SK-N-SH (cell line): ENCODE measurements around the gene FAIM2. TPM values are rescaled to one million over a fixed set of nuclear protein-coding genes. Genes with fewer than 3 reads are reported as not detected.

Experiments
- CTCF ChIA-PET: fragments of 300-600, 350-600 bp; formaldehyde crosslinking; extraction: SDS; loops from one replicate; lab custom pipeline; 2021; lab: Yijun Ruan, JAX
- POLR2A ChIA-PET: fragments of 350-600 bp; sonication (Branson Sonifier 250); formaldehyde crosslinking; extraction: SDS; loops from one replicate; lab custom pipeline; 2020; ENCODE audit warnings: antibody characterized with exemption, inconsistent platforms; lab: Yijun Ruan, JAX
- DNase-seq: peaks from one replicate; pipeline ENCODE4 v3.0.0; 2012
- H2AFZ ChIP-seq: fragments of 200-600 bp; sonication (generic); 2 replicates; pipeline ENCODE4 v1.8.1; 2016; ENCODE audit warnings: antibody characterized with exemption, mild to moderate bottlenecking, low read depth
- H3F3A ChIP-seq: fragments of 200-600 bp; sonication (generic); replicated peaks from 2 replicates; pipeline ENCODE3; 2016; ENCODE audit warnings: antibody characterized with exemption, mild to moderate bottlenecking; ENCODE audit not compliant: insufficient read depth
- H3K27ac ChIP-seq, 2 experiments: fragments of 200-500 bp in 1 of 2; fragments of 200-600 bp in 1 of 2; sonication (Bioruptor generic) in 1 of 2; sonication (generic), shearing (Covaris generic) in 1 of 2; 2 replicates each; pipeline versions ENCODE4 v1.5.1 to v1.6.1; 2014 to 2016; ENCODE audit warnings: low read depth in 2 of 2, inconsistent platforms in 1 of 2, low read length in 1 of 2, mild to moderate bottlenecking in 1 of 2, mixed read lengths in 1 of 2
- H3K27me3 ChIP-seq: fragments of 200-600 bp; sonication (generic), shearing (Covaris generic); 2 replicates; pipeline ENCODE4 v1.6.1; 2016; ENCODE audit warnings: mixed run types; ENCODE audit not compliant: insufficient read depth
- H3K36me3 ChIP-seq, 2 experiments: fragments of 200-500 bp in 1 of 2; fragments of 200-600 bp in 1 of 2; sonication (Bioruptor generic) in 1 of 2; sonication (generic) in 1 of 2; replicated peaks in 1 of 2; 2 replicates each; pipeline versions ENCODE3 to v1.5.1; 2014 to 2016; ENCODE audit warnings: low read length in 1 of 2, mild to moderate bottlenecking in 1 of 2; ENCODE audit not compliant: insufficient read depth in 2 of 2, control insufficient read depth in 1 of 2
- H3K4me1 ChIP-seq, 2 experiments: fragments of 200-500 bp in 1 of 2; fragments of 200-600 bp in 1 of 2; sonication (Bioruptor generic) in 1 of 2; sonication (generic), shearing (Covaris generic) in 1 of 2; 2 replicates each; pipeline versions ENCODE4 v1.5.1 to v1.6.1; 2014 to 2016; ENCODE audit warnings: low read depth in 1 of 2, low read length in 1 of 2, mixed run types in 1 of 2; ENCODE audit not compliant: insufficient read depth in 2 of 2, control insufficient read depth in 1 of 2
- H3K4me2 ChIP-seq: fragments of 200-600 bp; sonication (generic), shearing (Covaris generic); 2 replicates; pipeline ENCODE4 v1.6.1; 2017; ENCODE audit warnings: mixed run types
- H3K4me3 ChIP-seq, 2 experiments: fragments of 200-500 bp in 1 of 2; fragments of 200-600 bp in 1 of 2; sonication (Bioruptor generic) in 1 of 2; sonication (generic), shearing (Covaris generic) in 1 of 2; 2 replicates each; pipeline versions ENCODE4 v1.5.1 to v1.8.1; 2014 to 2016; ENCODE audit warnings: low read depth in 2 of 2, inconsistent platforms in 1 of 2, low read length in 1 of 2, mild to moderate bottlenecking in 1 of 2, mixed read lengths in 1 of 2, moderate library complexity in 1 of 2
- H3K79me2 ChIP-seq: fragments of 200-600 bp; sonication (generic); 2 replicates; pipeline ENCODE4 v1.8.1; 2017; ENCODE audit warnings: mild to moderate bottlenecking; ENCODE audit not compliant: insufficient read depth
- H3K9ac ChIP-seq: fragments of 200-600 bp; sonication (generic); 2 replicates; pipeline ENCODE4 v1.6.1; 2017; ENCODE audit warnings: mixed run types
- H3K9me2 ChIP-seq: fragments of 200-600 bp; sonication (generic); 2 replicates; pipeline ENCODE4 v1.6.1; 2017; ENCODE audit warnings: mixed run types
- H3K9me3 ChIP-seq: fragments of 200-600 bp; sonication (generic); 2 replicates; pipeline ENCODE4 v1.6.1; 2017; ENCODE audit warnings: mixed run types, mild to moderate bottlenecking, moderate library complexity
- H4K20me1 ChIP-seq: fragments of 200-600 bp; sonication (generic); 2 replicates; pipeline ENCODE4 v1.6.1; 2017; ENCODE audit warnings: mild to moderate bottlenecking, mixed run types; ENCODE audit not compliant: insufficient read depth
- CHD2 ChIP-seq: fragments of 150-350 bp; IDR thresholded peaks from 2 replicates; pipeline ENCODE4 v1.6.1; 2018; ENCODE audit warnings: low read length; ENCODE audit not compliant: partially characterized antibody
- CTCF ChIP-seq: fragments of 200-600 bp; sonication (generic); IDR thresholded peaks from 2 replicates; pipeline ENCODE4 v1.6.1; 2017; ENCODE audit warnings: antibody characterized with exemption, mild to moderate bottlenecking, moderate library complexity
- ELF1 ChIP-seq: IDR thresholded peaks from 2 replicates; pipeline ENCODE4 v1.4.0; 2012
- EZH2phosphoT487 ChIP-seq: fragments of 200-600 bp; sonication (generic); IDR thresholded peaks from 2 replicates; pipeline ENCODE4 v1.6.1; 2017; ENCODE audit warnings: low read depth, mixed run types, mild to moderate bottlenecking, antibody characterized with exemption, moderate library complexity, borderline replicate concordance
- FOSL2 ChIP-seq: IDR thresholded peaks from 2 replicates; pipeline ENCODE4 v1.4.0; 2012; ENCODE audit warnings: low read depth, mild to moderate bottlenecking, moderate library complexity, borderline replicate concordance
- FOXJ3 ChIP-seq: sonication (generic); formaldehyde crosslinking; IDR thresholded peaks from 2 replicates; pipeline ENCODE4 v1.5.1; 2020; ENCODE audit warnings: mild to moderate bottlenecking, missing genetic modification reagents
- FOXM1 ChIP-seq: IDR thresholded peaks from 2 replicates; pipeline ENCODE4 v1.4.0; 2012; ENCODE audit warnings: low read depth, mild to moderate bottlenecking
- GABPA ChIP-seq: IDR thresholded peaks from 2 replicates; pipeline ENCODE4 v1.4.0; 2012; ENCODE audit warnings: low read depth, mild to moderate bottlenecking
- MAX ChIP-seq: IDR thresholded peaks from 2 replicates; pipeline ENCODE4 v1.4.0; 2012; ENCODE audit warnings: low read depth
- MXI1 ChIP-seq: IDR thresholded peaks from 2 replicates; pipeline ENCODE4 v1.6.1; 2012; ENCODE audit warnings: mild to moderate bottlenecking, low read depth, low read length, improper control_type of control experiment
- NRF1 ChIP-seq: IDR thresholded peaks from 2 replicates; pipeline ENCODE4 v1.6.1; 2012; ENCODE audit warnings: low read depth, mild to moderate bottlenecking, low read length
- POLR2AphosphoS5 ChIP-seq: IDR thresholded peaks from 2 replicates; pipeline ENCODE4 v1.6.1; 2012; ENCODE audit warnings: low read depth, low read length
- RAD21 ChIP-seq: IDR thresholded peaks from 2 replicates; pipeline ENCODE4 v1.6.1; 2012; ENCODE audit warnings: mild to moderate bottlenecking, low read length
- RCOR1 ChIP-seq: fragments of 150-350 bp; IDR thresholded peaks from 2 replicates; pipeline ENCODE4 v1.6.1; 2017; ENCODE audit warnings: antibody characterized with exemption, low read length
- RFX5 ChIP-seq: IDR thresholded peaks from 2 replicates; pipeline ENCODE4 v1.6.1; 2012; ENCODE audit warnings: mild to moderate bottlenecking, improper control_type of control experiment, low read length
- SMC3 ChIP-seq: IDR thresholded peaks from 2 replicates; pipeline ENCODE4 v1.6.1; 2012; ENCODE audit warnings: low read depth, low read length, improper control_type of control experiment
- USF1 ChIP-seq: IDR thresholded peaks from 2 replicates; pipeline ENCODE4 v1.4.0; 2012; ENCODE audit warnings: low read depth, borderline replicate concordance
- ZBTB33 ChIP-seq: IDR thresholded peaks from 2 replicates; pipeline ENCODE4 v1.4.0; 2012; ENCODE audit warnings: low read depth, borderline replicate concordance
- WGBS: methylation state at CpG from one replicate; pipeline ENCODE4 v1.1.6; 2017; ENCODE audit warnings: low lambda C conversion rate; 5-methylcytosine and 5-hydroxymethylcytosine counted together
- polyA plus RNA-seq, 3 experiments: library from polyadenylated mRNA; depleted of rRNA; stranded (reverse); fragments of >200 nt; gene quantifications; 2 replicates each; pipeline ENCODE4 v1.2.3, GENCODE V29; 2012
- TF ChIP-seq, protein P1 (sequence below): fragments of 150-350 bp; IDR thresholded peaks from 2 replicates; pipeline ENCODE4 v1.6.1; 2017; ENCODE audit warnings: antibody characterized with exemption, low read length, low read depth, borderline replicate concordance
- TF ChIP-seq, protein P2 (sequence below): IDR thresholded peaks from 2 replicates; pipeline ENCODE4; 2012

FAIM2 gene
- polyA plus RNA-seq, 1 of the 3 experiments (the other 2 are of a cell fraction): 11.3 TPM

- no peak overlapping the region for H3K4me3 ChIP-seq
- TF ChIP-seq POLR2AphosphoS5 (no peak), FOSL2 (no peak), CTCF (no peak), FOXM1 (no peak), MAX (no peak), ELF1 (no peak), FOXJ3 (no peak), MXI1 (no peak), USF1 (no peak), RAD21 (no peak), NRF1 (no peak), GABPA (no peak), ZBTB33 (no peak), CHD2 (no peak), RCOR1 (no peak), RFX5 (no peak), SMC3 (no peak), EZH2phosphoT487 (no peak)
- TF ChIP-seq, protein P1, sequence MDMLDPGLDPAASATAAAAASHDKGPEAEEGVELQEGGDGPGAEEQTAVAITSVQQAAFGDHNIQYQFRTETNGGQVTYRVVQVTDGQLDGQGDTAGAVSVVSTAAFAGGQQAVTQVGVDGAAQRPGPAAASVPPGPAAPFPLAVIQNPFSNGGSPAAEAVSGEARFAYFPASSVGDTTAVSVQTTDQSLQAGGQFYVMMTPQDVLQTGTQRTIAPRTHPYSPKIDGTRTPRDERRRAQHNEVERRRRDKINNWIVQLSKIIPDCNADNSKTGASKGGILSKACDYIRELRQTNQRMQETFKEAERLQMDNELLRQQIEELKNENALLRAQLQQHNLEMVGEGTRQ: no peak
- TF ChIP-seq, protein P2, sequence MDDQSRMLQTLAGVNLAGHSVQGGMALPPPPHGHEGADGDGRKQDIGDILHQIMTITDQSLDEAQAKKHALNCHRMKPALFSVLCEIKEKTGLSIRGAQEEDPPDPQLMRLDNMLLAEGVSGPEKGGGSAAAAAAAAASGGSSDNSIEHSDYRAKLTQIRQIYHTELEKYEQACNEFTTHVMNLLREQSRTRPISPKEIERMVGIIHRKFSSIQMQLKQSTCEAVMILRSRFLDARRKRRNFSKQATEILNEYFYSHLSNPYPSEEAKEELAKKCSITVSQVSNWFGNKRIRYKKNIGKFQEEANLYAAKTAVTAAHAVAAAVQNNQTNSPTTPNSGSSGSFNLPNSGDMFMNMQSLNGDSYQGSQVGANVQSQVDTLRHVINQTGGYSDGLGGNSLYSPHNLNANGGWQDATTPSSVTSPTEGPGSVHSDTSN: no peak
- H3K9me3 ChIP-seq: no peaks in the 10 kb centered on the region
- 91% methylated on average over 9 of the region's 9 CpGs for WGBS
- ChIA-PET CTCF (interaction anchor here (2.5 to 14.1 kb wide), 3 partner anchors 71 to 180 kb away, joined by 10 to 312 read pairs (median 18); partner anchors contain the start of gene AQP6), POLR2A (no interaction called here)
- DNase-seq: no peak
- peaks cover 16 to 42% of the 10 kb centered on the region in 2 experiments for H3K4me1 ChIP-seq
- H3F3A ChIP-seq: peaks cover 15% of the 10 kb centered on the region
- H3K27me3 ChIP-seq: no peaks in the 10 kb centered on the region
- H3K79me2 ChIP-seq: no peaks in the 10 kb centered on the region
- H3K4me2 ChIP-seq: no peak overlapping the region
- no peaks in the 10 kb centered on the region for H4K20me1 ChIP-seq
- no peak overlapping the region for H2AFZ ChIP-seq
- no peaks in the 10 kb centered on the region for H3K9me2 ChIP-seq
- H3K9ac ChIP-seq: no peak overlapping the region
- no peaks in the 10 kb centered on the region for H3K36me3 ChIP-seq
- H3K27ac ChIP-seq: no peak overlapping the region
Observed at GRCh38 chr12:49875115-49875720, 28.5 kb downstream of the FAIM2 start.
